ENCODE measurements around the gene MAL.
A peak's percentile ranks its signal among the peaks of the same experiment; 100 is the strongest.

MAL gene

DNA sequence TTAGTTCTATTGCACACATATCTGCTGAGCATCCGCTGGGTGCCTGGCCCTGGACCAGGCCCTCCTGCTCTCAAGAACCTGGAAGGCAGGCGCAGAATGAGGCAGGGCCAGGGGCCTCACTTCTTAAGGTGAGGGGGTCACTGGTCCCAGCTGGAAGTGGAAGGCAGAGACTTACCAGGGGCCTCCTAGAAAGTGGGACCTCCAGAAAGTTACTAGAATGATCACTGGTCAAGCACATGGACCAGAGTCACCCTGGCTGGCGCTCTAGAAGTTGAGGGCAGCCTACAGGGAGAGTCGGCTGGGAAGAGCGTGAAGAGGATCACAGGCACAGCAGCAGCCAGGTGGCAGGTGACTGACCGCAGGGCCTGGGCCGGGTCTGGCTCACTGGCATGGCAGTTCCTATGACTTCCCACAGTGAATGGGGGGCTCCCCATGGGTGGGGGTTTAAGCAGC lies 26.1 kb upstream of the MAL start:
- no peak overlapping the region for H3K27ac ChIP-seq (ENCODE audit: low read depth, low read length)
- H3K4me1 ChIP-seq (ENCODE audit: insufficient read depth, low read length), result no peaks in the 10 kb centered on the region
- H3K9me3 ChIP-seq (ENCODE audit: low read length), result no peaks in the 10 kb centered on the region
- peaks cover 5 to 16% of the 10 kb centered on the region in 2 donors for H3K27me3 ChIP-seq (ENCODE audit: control insufficient read depth in 1 of 2, insufficient read depth in 2 of 2, low read length in 2 of 2)
- H3K9ac ChIP-seq (ENCODE audit: low read length), result no peak overlapping the region
- no peaks in the 10 kb centered on the region for H3K36me3 ChIP-seq (ENCODE audit: insufficient read depth, low read length)
- no peak overlapping the region for H3K4me3 ChIP-seq (ENCODE audit: low read depth in 1 of 2, low read length in 2 of 2)

DNA sequence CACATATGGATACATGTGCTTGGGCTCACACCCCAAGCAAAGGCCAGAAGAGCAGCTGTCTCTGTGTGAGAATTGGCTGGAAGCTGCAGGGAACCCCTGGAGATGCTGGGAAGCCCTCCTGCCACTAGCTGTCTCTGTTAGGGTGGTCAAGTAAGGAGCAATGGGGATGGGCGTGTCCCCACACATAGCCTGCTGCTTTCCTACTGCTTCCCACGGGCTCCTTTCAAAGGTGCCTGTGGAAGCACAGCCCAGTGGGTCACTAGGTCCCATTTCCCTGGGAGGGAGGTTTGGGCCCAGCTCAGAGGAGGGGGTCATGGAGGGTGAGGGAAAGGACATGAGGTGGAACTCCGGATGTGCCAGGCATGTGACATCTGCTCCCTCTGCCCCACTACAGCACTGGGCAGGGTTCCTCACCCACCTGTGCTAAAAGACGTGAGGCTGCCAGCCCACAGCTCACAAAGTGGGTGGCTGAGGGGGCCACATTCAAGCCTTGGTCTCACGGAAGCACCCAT lies 24.4 kb upstream of the MAL start:
- Histone ChIP-seq H3K27me3 (ENCODE audit: control insufficient read depth in 1 of 2, insufficient read depth in 2 of 2, low read length in 2 of 2) (peaks cover 5 to 12% of the 10 kb centered on the region in 2 donors), H3K36me3 (ENCODE audit: insufficient read depth, low read length) (no peaks in the 10 kb centered on the region), H3K27ac (ENCODE audit: low read depth, low read length) (no peak overlapping the region), H3K9ac (ENCODE audit: low read length) (no peak overlapping the region), H3K9me3 (ENCODE audit: low read length) (no peaks in the 10 kb centered on the region), H3K4me1 (ENCODE audit: insufficient read depth, low read length) (no peaks in the 10 kb centered on the region), H3K4me3 (ENCODE audit: low read depth in 1 of 2, low read length in 2 of 2) (no peak overlapping the region)

DNA sequence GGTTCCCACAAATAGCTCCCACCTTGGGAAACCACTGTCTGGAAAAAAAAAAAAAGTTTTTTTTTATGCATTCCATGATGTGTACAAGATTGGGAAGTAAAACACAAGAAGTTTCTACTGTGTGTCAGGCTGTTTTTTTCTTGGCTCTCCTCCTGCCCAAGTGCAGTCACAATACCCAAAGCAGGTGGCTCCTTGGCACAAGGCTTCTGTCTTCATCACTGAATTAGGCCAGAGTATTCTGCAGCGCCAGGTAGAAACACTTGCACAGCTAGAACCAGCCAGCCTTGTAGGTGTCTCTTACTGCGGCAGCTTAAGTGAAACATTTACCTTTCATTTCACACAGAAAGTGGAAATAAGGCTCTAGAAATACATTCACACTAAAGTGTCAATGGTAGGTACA lies 23.8 kb upstream of the MAL start:
- no peaks in the 10 kb centered on the region for H3K36me3 ChIP-seq (ENCODE audit: insufficient read depth, low read length)
- no peak overlapping the region for H3K4me3 ChIP-seq (ENCODE audit: low read depth in 1 of 2, low read length in 2 of 2)
- no peak overlapping the region for H3K27ac ChIP-seq (ENCODE audit: low read depth, low read length)
- no peaks in the 10 kb centered on the region for H3K4me1 ChIP-seq (ENCODE audit: insufficient read depth, low read length)
- H3K9me3 ChIP-seq (ENCODE audit: low read length), result no peaks in the 10 kb centered on the region
- H3K9ac ChIP-seq (ENCODE audit: low read length), result no peak overlapping the region
- peaks cover 5 to 12% of the 10 kb centered on the region in 2 donors for H3K27me3 ChIP-seq (ENCODE audit: control insufficient read depth in 1 of 2, insufficient read depth in 2 of 2, low read length in 2 of 2)

DNA sequence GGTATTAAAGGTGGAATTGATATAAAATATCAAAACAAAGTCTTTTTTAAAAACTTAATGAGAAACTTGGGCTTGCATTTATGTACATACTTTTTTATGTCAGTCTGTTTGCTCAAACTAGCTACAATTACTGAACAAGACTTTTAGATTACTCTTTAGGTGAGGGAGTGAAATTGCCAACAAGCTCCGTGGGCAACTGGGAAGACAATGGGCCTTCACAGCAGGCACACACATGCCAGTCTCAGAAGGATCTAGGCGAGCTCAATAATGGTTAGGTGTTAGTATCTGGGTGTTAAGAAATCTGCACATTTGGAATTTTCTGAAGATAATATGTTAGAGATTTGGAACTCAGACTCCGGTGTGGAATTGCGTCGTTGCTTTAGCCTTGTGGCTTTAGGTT lies 23.0 kb upstream of the MAL start:
- Histone ChIP-seq H3K4me1 (ENCODE audit: insufficient read depth, low read length) (peaks cover 8% of the 10 kb centered on the region), H3K4me3 (ENCODE audit: low read depth in 1 of 2, low read length in 2 of 2) (no peak overlapping the region), H3K36me3 (ENCODE audit: insufficient read depth, low read length) (no peaks in the 10 kb centered on the region), H3K27me3 (ENCODE audit: control insufficient read depth in 1 of 2, insufficient read depth in 2 of 2, low read length in 2 of 2) (peaks cover 5 to 12% of the 10 kb centered on the region in 2 donors), H3K9ac (ENCODE audit: low read length) (no peak overlapping the region), H3K9me3 (ENCODE audit: low read length) (no peaks in the 10 kb centered on the region), H3K27ac (ENCODE audit: low read depth, low read length) (no peak overlapping the region)

GRCh38 chr2:95004287-95004686 lies 21.2 kb upstream of the MAL start:
- Histone ChIP-seq H3K27ac (ENCODE audit: low read depth, low read length) (no peak overlapping the region), H3K36me3 (ENCODE audit: insufficient read depth, low read length) (no peaks in the 10 kb centered on the region), H3K4me3 (ENCODE audit: low read depth in 1 of 2, low read length in 2 of 2) (no peak overlapping the region), H3K9me3 (ENCODE audit: low read length) (no peaks in the 10 kb centered on the region), H3K27me3 (ENCODE audit: control insufficient read depth in 1 of 2, insufficient read depth in 2 of 2, low read length in 2 of 2) (no peaks in the 10 kb centered on the region), H3K4me1 (ENCODE audit: insufficient read depth, low read length) (peaks cover 15% of the 10 kb centered on the region), H3K9ac (ENCODE audit: low read length) (no peak overlapping the region)

GRCh38 chr2:95004711-95005110 lies 20.8 kb upstream of the MAL start:
- no peak overlapping the region for H3K27ac ChIP-seq (ENCODE audit: low read depth, low read length)
- H3K9me3 ChIP-seq (ENCODE audit: low read length), result no peaks in the 10 kb centered on the region
- no peak overlapping the region for H3K4me3 ChIP-seq (ENCODE audit: low read depth in 1 of 2, low read length in 2 of 2)
- H3K9ac ChIP-seq (ENCODE audit: low read length), result no peak overlapping the region
- no peaks in the 10 kb centered on the region for H3K27me3 ChIP-seq (ENCODE audit: control insufficient read depth in 1 of 2, insufficient read depth in 2 of 2, low read length in 2 of 2)
- H3K4me1 ChIP-seq (ENCODE audit: insufficient read depth, low read length), result peaks cover 15% of the 10 kb centered on the region
- no peaks in the 10 kb centered on the region for H3K36me3 ChIP-seq (ENCODE audit: insufficient read depth, low read length)

DNA sequence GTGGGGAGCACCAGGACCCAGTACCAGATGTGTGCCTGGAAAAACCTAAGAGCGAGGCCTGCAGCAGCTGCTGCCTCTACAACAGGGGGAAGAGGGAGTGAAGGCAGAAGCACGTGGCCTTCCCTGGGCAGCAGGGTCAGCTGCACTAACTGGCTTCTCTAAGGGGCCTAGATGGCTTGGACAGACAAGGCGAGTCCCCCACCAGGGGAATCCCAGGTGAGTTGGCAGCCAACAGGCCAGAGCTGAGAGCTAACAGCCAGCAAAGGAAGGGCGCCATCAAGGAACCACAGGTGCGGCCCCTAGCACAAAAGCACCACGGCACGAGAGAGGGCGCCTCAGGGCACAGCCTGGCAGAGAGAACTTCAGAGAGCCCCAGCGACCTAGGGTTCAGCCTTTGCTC lies 19.8 kb upstream of the MAL start:
- Histone ChIP-seq H3K36me3 (ENCODE audit: insufficient read depth, low read length) (no peaks in the 10 kb centered on the region), H3K4me3 (ENCODE audit: low read depth in 1 of 2, low read length in 2 of 2) (no peak overlapping the region), H3K27ac (ENCODE audit: low read depth, low read length) (no peak overlapping the region), H3K9me3 (ENCODE audit: low read length) (no peaks in the 10 kb centered on the region), H3K27me3 (ENCODE audit: control insufficient read depth in 1 of 2, insufficient read depth in 2 of 2, low read length in 2 of 2) (no peaks in the 10 kb centered on the region), H3K4me1 (ENCODE audit: insufficient read depth, low read length) (peaks cover 15% of the 10 kb centered on the region), H3K9ac (ENCODE audit: low read length) (no peak overlapping the region)

DNA sequence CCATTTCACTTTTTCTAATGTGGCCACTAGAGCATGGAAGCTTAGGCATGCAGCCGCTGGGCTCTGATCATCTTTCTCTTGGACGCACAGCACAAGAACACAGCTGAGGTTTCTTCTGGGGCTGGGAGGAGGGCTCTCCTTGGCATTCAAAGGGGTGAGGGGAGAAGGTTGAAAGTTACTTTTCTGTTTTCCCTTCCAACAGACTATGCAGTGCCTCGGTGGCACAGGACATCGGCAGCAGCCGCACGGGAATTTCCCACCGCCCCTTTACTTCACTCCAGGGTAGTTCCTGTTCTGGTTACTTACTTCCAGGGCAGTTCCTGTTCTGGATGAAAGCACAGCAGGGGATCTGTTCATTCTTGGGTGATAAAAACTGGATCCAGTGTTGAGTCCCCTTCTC lies 18.9 kb upstream of the MAL start:
- no peaks in the 10 kb centered on the region for H3K27me3 ChIP-seq (ENCODE audit: control insufficient read depth in 1 of 2, insufficient read depth in 2 of 2, low read length in 2 of 2)

DNA sequence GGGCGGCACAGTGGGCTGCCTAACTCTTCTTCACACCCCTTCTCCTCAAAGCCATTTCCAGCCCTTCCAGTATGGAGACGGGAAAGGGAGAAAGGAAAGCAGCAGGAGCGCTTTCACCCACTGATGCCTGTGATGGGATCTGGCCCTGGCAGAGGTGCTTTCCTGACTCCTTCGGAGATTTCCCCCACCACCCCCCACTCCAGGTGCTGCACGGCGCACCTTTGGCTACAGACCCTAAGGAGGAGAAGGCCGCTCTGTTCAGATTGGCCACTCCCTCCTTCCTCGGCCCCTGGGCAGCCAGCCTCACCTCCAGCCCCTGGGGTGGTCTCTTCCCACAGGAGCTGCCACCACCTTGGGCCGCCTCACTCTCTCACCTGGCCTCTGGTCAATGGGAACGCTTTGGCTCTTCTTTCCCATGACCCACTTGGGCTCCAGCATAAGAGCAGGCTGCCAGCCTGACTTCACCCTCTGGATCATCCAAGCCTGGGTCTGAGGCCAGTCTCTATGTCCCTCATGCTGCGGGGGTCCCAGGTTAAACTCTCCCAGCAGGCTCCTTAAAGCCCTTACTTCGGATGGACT lies 18.4 kb upstream of the MAL start:
- Histone ChIP-seq H3K27ac (ENCODE audit: low read depth, low read length) (no peak overlapping the region), H3K36me3 (ENCODE audit: insufficient read depth, low read length) (no peaks in the 10 kb centered on the region), H3K9ac (ENCODE audit: low read length) (no peak overlapping the region), H3K27me3 (ENCODE audit: control insufficient read depth in 1 of 2, insufficient read depth in 2 of 2, low read length in 2 of 2) (no peaks in the 10 kb centered on the region), H3K9me3 (ENCODE audit: low read length) (no peaks in the 10 kb centered on the region), H3K4me3 (ENCODE audit: low read depth in 1 of 2, low read length in 2 of 2) (peak overlapping the region in 1 of 2 donors; percentile 14), H3K4me1 (ENCODE audit: insufficient read depth, low read length) (peaks cover 15% of the 10 kb centered on the region)

More for the DNA sequence above, 18.9 kb upstream of the MAL start:
- no peaks in the 10 kb centered on the region for H3K9me3 ChIP-seq (ENCODE audit: low read length)
- H3K4me1 ChIP-seq (ENCODE audit: insufficient read depth, low read length), result peaks cover 15% of the 10 kb centered on the region
- H3K27ac ChIP-seq (ENCODE audit: low read depth, low read length), result no peak overlapping the region
- no peak overlapping the region for H3K9ac ChIP-seq (ENCODE audit: low read length)
- H3K36me3 ChIP-seq (ENCODE audit: insufficient read depth, low read length), result no peaks in the 10 kb centered on the region
- H3K4me3 ChIP-seq (ENCODE audit: low read depth in 1 of 2, low read length in 2 of 2), result no peak overlapping the region

- Histone ChIP-seq H3K27ac (ENCODE audit: low read depth, low read length) (peak overlapping the region; percentile 2), H3K9me3 (ENCODE audit: low read length) (no peaks in the 10 kb centered on the region), H3K36me3 (ENCODE audit: insufficient read depth, low read length) (no peaks in the 10 kb centered on the region), H3K27me3 (ENCODE audit: control insufficient read depth in 1 of 2, insufficient read depth in 2 of 2, low read length in 2 of 2) (no peaks in the 10 kb centered on the region), H3K4me1 (ENCODE audit: insufficient read depth, low read length) (peaks cover 15% of the 10 kb centered on the region), H3K4me3 (ENCODE audit: low read depth in 1 of 2, low read length in 2 of 2) (peak overlapping the region in 1 of 2 donors; percentile 14), H3K9ac (ENCODE audit: low read length) (no peak overlapping the region)
Observed at GRCh38 chr2:95007822-95008221, 17.7 kb upstream of the MAL start.

DNA sequence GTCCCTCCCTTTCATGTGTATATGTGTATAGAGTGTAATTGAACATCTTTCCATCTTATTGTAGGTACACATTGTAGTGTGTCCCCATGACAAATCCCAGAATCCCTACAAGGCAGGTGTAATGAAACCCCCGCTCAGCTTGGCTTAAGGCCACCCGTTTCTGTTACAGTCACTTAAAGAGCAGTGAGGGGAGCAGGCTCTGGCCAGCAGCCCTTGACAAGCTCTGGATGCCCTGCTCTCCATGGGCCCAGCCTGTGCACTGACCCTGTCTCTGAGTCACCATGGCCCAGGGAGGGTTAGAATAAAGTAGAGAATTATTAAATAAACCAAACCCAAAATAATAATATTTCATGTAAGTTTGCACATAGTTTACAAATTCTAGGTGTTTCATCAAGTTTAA lies 17.2 kb upstream of the MAL start:
- no peak overlapping the region for H3K4me3 ChIP-seq (ENCODE audit: low read depth in 1 of 2, low read length in 2 of 2)
- H3K27ac ChIP-seq (ENCODE audit: low read depth, low read length), result peak overlapping the region; percentile 2
- H3K9ac ChIP-seq (ENCODE audit: low read length), result no peak overlapping the region
- peaks cover 15% of the 10 kb centered on the region for H3K4me1 ChIP-seq (ENCODE audit: insufficient read depth, low read length)
- H3K36me3 ChIP-seq (ENCODE audit: insufficient read depth, low read length), result no peaks in the 10 kb centered on the region
- H3K9me3 ChIP-seq (ENCODE audit: low read length), result no peaks in the 10 kb centered on the region
- H3K27me3 ChIP-seq (ENCODE audit: control insufficient read depth in 1 of 2, insufficient read depth in 2 of 2, low read length in 2 of 2), result no peaks in the 10 kb centered on the region

DNA sequence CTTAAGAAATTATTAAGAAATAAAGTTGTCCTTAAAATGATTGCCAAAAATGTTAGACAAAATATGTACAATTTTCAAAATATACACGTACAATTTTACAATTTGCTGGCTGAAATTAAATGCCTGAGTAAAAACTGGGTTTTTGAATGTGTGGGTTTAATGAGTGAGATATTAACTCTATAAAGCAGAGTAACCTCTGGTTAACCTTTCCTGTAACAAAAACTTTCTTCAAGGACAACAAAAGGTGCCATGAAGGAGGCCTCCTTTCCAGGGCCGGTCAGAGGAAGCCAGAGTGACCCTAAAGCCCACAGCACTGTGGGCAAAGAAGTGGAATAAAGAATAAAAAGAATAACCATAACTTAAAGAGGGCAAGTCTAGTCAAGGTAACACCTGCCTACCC lies 16.5 kb upstream of the MAL start:
- no peak overlapping the region for H3K4me3 ChIP-seq (ENCODE audit: low read depth in 1 of 2, low read length in 2 of 2)

More for the DNA sequence above, 16.5 kb upstream of the MAL start:
- Histone ChIP-seq H3K9me3 (ENCODE audit: low read length) (no peaks in the 10 kb centered on the region), H3K27ac (ENCODE audit: low read depth, low read length) (no peak overlapping the region), H3K36me3 (ENCODE audit: insufficient read depth, low read length) (no peaks in the 10 kb centered on the region), H3K4me1 (ENCODE audit: insufficient read depth, low read length) (peaks cover 15% of the 10 kb centered on the region), H3K27me3 (ENCODE audit: control insufficient read depth in 1 of 2, insufficient read depth in 2 of 2, low read length in 2 of 2) (no peaks in the 10 kb centered on the region), H3K9ac (ENCODE audit: low read length) (no peak overlapping the region)

Data from muscle layer of colon (tissue), 2 donors.